GM08714 (cell line): Measurements from ENCODE around the gene CBX6.
"Not testable (repeated sequence)": the region's sequence is repeated elsewhere in the genome, so short reads cannot be mapped to it uniquely, and the experiment has no call there.

Experiments used
- H3K4me3 ChIP-seq: fragments of 200-500 bp; sonication (Bioruptor generic); 2 replicates; pipeline ENCODE4 v1.5.1; 2014; ENCODE audit warnings: mild to moderate bottlenecking, low read length, inconsistent platforms
- ZNF274 ChIP-seq: IDR thresholded peaks from 2 replicates; pipeline ENCODE4 v1.6.1; 2012; ENCODE audit warnings: mild to moderate bottlenecking, low read depth, low read length

Gene CBX6

DNA sequence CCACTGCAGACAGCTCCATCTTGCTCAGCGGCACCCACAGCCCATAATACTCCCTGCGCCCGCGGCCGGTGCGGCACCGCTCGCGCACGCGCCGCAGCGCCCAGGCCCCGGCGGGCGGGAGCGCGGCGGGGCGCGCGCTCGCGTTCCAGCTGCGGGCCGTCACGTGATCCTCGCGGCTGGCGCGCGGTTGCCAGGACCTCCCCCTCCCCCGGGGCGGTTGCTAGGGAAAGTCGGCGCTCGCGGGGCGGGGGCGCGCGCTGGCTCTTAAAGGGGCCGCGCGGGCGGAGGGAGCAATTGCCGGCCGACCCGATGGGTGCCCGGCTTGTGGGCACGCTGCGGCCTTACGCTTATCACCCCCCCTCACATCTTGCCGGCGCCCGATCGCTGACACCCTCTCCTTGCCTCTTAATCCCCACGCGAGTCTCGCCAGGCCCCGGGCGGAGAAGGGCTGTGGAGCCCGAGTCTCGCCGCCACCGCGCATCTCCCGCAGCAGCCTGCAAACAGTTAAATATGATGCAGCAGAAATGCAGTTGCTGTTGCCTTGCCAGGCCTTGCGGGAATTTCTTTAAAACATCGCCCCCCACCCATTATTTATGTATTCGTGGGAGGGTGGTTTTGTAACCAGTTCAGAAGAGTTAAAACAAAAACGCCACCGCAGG is at the start of gene CBX6:
Gene CBX6 (minus strand): TSS at position 45 of the 659 bp plus-strand sequence. CDS start 26 bp downstream, at position 19.
- no peak for TF ChIP-seq ZNF274
- H3K4me3 ChIP-seq = peak within 1 kb of the TSS; percentile 71

DNA sequence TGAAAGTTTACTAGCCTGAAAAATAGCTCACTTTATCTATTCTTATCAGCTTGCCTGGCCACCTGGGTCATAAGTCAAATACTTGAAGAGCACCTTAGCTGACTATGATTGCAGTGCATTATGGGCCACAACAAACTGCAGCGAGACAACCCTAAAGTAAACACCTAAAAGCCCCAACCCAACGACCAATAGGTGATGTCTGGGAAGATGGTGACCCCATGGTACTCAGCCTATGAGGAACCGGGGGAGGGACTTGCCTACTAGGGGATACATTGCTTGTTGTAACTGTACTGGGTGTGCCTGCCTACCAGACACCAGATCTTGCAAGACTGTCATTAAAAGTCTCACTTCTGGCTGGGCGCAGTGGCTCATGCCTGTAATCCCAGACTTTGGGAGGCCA is 49.8 kb upstream of the CBX6 start:
- TF ChIP-seq ZNF274 = no peak
- no peak overlapping the region for H3K4me3 ChIP-seq

DNA sequence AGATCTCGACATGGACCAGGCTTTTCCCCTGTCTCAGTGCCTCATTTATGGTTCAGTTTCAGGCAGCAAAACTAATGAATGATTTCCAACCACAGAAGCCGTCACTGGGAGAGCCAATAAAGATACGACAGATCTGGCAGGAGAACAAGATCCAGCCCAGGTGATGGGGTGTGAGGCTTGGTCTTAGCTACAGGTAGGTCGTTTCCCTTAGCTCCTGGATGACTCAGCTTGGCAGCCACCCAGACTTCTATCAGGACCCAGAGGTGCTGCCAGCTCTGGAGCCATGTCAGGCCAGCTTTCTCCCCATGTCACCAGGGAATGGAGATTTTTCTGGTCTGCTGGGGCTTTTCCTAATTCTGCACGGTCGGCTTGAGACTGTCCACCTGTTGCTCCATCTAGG is 49.1 kb upstream of the CBX6 start:
- no peak overlapping the region for H3K4me3 ChIP-seq
- no peak for TF ChIP-seq ZNF274

DNA sequence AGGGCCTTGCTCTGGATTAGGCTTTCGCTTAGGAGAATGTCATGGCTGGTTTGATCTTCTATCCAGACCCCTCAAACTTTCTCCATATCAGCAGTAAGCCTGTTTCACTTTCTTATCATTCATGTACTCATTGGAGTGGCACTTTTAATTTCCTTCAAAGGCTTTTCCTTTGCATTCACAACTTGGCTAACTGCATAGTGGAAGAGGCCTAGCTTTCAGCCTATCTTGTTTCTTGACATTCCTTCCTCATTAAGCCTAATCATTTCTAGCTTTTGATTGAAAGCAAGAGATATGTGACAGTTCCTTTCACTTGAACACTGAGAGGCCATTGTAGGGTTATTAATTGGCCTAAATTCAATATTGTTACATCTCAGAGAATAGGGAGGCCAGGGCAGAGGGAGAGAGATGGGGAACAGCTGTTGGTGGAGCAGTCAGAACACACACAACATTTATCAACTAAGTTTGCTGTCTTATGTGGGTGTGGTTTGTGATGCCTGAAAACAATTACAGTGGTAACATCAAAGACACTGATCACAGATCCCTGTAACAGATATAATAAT is 47.7 kb upstream of the CBX6 start:
- no peak overlapping the region for H3K4me3 ChIP-seq

DNA sequence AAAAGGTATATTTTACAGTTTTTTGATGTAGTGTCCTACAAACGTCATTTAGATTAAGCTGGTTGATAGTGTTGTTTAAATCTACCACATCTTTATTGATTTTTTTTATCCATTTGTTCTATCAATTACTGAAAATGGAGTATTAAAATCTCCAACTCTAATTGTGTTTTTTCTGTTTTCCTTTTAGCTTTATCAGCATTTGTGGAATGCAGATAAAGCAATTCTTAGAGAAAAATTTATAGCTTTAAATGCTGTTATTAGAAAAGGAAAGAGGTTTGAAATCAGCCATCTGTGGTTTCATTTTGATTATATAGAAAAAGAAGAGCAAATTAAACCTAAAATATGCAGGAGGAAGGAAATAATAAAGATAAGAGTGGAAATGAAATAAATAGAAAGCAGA is 39.4 kb upstream of the CBX6 start:
- H3K4me3 ChIP-seq = no peak overlapping the region
- TF ChIP-seq ZNF274 = no peak

More for the DNA sequence above, 47.7 kb upstream of the CBX6 start:
- TF ChIP-seq ZNF274 = no peak

DNA sequence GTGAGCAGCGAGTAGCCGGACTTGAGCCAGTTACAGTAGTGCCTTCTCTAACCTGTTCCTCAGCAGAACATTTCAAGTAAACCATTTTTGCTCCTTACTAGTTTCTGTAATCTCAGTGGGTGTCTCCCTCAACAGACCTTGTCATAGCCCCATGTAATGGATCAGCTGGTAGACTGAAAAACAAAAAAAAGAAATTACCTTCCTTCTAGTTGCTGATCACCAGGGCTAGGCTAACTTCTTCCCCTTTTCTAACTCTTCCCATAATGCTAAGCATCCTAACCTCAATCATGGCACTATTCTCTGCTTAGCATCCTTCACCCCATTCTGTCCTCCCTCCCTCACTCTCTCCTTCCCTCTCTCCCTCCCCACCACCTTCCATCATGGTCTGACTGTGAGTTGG is 35.8 kb upstream of the CBX6 start:
- TF ChIP-seq ZNF274 = no peak
- H3K4me3 ChIP-seq = no peak overlapping the region

DNA sequence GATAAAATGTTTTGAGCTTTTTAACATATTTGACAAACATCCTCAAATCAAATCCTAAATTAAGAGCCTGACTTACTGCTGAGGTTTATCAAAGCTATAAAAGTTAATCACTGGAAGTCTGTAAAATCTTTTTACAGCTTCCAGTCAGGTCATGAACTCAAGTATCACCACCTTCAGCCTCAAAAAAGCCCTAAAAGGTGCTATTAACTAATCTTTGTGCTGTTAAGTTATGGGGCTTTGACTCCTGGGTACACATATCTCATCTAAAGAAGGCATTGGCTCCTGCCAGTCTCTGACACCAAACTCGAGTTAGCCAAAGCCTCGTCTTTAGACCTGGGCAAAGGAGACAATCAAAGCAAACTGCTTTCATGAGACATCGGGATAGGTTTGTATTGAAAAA is 34.0 kb upstream of the CBX6 start:
- no peak overlapping the region for H3K4me3 ChIP-seq
- TF ChIP-seq ZNF274 = no peak

DNA sequence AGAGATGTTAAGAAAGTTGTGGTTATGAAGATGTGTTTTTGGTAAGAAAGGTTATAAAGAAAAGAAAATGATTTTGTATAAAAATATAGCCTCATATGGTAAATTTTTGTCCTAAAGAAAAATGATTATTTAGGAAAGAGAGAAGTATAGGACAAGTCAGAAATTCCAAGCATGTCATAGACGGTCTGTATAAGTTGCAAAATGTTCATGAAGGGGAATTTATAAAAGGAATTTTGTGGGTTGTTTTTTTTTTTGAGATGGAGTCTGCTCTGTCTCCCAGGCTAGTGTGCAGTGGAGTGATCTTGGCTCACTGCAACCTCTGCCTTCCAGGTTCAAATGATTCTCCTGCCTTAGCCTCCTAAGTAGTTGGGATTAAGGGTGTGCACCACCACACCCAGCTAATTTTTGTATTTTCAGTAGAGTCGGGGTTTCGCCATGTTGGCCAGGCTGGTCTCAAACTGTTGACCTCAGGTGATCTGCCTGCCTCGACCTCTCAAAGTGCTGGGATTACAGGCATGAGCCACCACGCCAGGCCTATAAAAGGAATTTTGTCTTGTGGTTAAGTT is 32.1 kb upstream of the CBX6 start:
- not testable (repeated sequence) for H3K4me3 ChIP-seq

DNA sequence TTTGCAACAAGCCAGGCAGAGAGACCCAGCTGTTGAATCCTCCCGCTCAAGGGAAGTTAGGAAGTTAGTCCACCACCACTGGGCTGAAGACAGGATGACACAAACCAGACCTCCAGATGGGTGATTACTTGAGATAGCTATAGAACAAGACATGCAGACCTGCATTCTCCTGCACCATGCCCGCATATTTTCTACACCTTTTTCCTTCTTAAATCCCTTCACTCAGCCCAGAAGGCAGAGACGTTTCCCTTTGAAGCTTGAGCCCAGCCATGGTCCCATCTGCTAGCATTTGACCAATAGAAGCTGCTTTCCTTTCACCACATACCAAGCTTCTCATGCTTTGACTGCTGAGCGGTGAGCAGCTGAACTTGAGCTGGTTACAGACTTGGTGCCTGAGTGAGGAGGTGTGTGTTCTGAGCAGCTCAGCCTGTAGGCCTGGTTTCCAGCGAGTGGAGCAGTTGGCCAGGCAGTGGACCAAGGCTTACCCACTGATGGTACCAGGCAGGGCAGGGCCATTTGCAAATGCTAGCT is 29.2 kb upstream of the CBX6 start:
- no peak overlapping the region for H3K4me3 ChIP-seq
- no peak for TF ChIP-seq ZNF274

DNA sequence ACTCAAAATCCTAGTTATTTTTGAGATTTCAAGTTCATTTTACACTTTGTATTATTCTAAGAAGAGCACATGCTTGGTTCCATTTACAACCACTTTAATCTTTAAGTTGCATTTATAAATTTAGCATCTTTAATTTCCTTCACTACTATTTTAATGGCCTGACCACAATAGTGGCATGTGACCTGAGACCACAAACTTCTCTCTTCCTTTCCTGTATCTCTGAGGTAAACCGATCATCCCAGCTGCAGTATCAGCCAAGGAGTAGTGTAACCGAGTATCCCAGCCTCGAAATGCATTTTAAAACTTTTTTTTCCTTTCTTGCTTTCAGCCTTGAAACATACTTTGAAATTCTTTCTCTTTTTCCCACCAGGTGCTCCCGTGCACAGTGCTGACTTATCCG is 28.7 kb upstream of the CBX6 start:
- TF ChIP-seq ZNF274 = no peak
- no peak overlapping the region for H3K4me3 ChIP-seq

DNA sequence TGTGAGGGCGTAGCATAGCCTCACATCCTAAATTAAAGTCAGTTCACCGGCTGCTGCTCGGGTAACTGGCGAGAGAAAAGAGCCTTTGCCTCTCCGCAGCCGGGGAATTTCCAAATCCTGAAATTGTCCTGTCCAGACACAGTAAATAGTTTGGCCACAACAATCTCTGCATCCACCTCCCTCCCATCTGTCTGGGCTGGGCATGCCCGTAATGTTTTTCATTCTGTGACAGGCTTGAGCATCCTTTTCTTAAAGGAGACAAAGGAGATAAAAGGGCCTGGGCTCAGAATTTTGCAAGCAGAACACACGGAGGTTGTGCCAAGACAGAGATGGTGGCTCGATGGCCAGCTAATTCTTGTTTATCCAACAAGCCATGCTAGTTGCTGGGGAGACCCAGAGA is 19.2 kb upstream of the CBX6 start:
- no peak for TF ChIP-seq ZNF274

DNA sequence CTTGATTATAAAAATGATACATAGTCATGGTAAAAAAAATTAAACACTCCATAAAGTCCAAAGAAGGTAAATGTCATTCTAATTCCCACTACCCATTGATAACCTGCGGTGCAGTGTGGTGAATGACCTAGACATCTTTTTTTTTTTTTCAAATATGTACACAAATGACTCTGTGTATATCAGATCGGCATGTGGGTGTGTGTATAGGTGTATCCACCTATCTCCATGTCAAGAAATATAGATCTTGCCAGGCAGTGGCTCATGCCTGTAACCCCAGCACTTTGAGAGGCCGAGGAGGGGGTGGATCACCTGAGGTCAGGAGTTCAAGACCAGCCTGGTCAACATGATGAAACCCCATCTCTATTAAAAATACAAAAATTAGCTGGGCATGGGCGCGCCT is 18.4 kb upstream of the CBX6 start:
- no peak for TF ChIP-seq ZNF274
- H3K4me3 ChIP-seq = no peak overlapping the region

More for the DNA sequence above, 19.2 kb upstream of the CBX6 start:
- H3K4me3 ChIP-seq = no peak overlapping the region

DNA sequence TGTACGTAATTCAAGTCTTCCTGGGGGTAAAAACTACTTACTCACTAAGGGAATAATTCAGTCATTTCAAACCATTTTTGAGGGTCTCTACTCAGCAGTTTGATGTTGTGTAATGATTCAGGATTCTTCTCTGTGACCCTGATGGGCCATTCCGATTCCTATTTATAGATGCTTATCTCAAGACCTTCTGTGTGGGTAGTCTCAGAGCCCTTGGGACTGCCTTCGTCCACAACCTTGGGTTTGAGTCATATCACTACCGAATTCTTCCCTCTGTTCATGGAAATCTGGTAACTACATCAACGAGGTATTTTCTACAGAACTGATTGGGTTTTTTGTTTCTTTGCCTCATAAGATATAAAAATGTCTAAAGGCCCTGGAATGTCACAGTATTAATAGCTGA is 14.3 kb upstream of the CBX6 start:
- no peak overlapping the region for H3K4me3 ChIP-seq
- no peak for TF ChIP-seq ZNF274

DNA sequence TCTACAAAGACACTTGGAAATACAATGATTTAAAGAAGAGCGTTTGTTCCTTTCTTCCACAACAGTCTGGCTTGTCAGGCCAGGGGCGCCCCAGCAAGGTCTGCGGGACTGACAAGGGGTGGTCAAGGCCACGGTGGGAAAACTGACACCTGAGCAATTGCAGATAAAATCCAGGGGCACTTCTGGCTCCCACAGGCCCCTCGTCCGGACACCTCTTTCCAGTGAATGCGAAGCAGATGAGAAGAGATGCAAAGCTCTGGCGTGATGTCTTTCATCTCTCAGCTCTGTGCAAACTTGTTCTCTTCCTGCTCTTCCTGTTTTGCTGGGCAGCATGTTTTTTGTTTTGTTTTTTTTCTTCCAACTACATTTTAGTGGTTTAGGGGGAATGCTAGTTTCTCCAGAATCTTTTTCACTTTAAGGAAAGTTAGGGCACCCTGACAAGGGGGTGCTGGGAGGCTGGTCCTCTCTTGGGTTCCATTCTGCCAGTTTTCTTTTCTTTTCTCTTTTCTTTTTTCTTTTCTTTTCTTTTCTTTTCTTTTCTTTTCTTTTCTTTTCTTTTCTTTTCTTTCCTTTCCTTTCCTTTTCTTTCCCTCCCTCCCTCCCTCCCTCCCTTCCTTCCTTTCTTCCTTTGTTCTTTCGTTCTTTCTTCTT is 11.1 kb upstream of the CBX6 start:
- H3K4me3 ChIP-seq = no peak overlapping the region
- TF ChIP-seq ZNF274 = no peak
